Medulla oblongata (tissue), 1 donor: ENCODE measurements around the gene TMEM74B.

Source experiments
- DNase-seq: peaks from one replicate; pipeline ENCODE4 v3.0.0-alpha.2; 2015; ENCODE audit errors: extremely low spot score

TMEM74B gene

DNA sequence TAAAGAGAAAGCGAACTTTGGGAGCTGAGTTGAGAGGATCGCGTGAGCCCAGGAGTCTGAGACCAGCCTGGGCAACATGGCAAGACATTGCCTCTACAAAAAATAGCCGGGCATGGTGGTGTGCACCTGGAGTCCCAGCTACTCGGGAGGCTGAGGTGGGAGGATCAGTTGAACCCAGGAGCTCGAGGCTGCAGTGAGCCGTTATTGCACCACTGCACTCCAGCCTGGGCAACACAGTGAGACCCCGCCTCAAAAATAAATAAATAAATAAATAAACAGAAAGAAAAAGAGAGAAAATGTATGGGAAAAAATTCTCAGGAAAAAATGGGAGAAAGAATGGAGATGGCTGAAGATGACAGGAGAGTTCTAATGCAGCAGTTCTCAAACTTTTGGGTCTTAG lies 21.0 kb upstream of the TMEM74B start:
- no peak for DNase-seq

DNA sequence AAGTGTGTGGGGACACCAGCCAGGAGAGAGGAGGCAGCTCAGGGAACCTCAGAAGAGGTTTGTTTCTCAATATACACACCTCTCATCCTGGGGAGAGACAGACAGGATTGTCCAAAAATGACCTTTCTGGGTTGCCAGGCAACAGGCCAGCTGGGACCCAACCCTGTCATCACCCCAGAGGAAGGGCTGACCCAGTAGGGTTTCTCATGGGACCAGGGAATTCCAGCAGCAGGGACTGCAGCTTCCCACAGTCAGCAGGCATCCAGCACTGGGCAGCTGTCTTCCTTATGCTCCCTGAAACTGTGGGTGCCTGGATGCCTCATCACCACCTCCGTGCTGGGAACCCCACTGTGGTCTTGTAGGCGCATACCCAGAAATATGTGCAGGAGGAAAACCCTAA lies 19.8 kb upstream of the TMEM74B start:
- no peak for DNase-seq

DNA sequence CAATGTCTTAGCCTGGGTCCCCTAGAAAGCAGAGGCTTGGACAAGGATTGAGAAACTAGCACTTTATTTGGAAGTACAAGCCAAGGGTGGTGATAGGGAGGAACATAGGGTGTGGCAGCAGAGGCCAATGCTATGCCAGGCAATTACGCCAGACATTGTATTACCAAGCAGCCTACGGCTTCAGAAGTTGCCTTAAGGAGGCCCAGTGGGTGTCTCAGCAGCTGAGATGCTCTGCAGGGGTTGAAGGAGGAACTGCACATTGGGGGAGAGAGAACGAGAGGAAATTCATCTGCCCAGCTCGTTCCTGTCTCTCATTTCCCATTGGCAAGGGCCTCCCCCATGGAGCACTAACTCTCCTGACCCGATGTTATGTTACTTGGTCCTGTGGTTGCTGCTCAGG lies 19.3 kb upstream of the TMEM74B start:
- DNase-seq: no peak

DNA sequence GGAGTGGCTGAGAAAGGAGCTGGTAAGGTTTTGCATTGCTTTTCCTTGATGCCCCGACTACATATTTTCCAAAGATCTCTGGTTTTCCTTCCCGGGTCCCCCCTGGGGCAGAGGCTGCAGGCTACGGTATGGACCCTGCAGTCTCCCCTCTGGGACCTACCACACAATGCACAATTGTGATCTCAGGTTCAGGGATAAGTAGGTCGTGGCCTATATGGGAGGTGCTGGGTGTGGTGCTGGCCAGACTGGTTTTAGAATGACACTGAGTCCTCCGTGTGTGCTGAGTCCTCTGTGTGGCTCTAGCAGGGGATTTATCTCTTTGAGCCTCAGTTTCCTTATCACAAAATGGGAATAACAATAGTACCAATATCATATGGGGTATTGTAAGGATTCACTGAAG lies 18.8 kb upstream of the TMEM74B start:
- DNase-seq: no peak

DNA sequence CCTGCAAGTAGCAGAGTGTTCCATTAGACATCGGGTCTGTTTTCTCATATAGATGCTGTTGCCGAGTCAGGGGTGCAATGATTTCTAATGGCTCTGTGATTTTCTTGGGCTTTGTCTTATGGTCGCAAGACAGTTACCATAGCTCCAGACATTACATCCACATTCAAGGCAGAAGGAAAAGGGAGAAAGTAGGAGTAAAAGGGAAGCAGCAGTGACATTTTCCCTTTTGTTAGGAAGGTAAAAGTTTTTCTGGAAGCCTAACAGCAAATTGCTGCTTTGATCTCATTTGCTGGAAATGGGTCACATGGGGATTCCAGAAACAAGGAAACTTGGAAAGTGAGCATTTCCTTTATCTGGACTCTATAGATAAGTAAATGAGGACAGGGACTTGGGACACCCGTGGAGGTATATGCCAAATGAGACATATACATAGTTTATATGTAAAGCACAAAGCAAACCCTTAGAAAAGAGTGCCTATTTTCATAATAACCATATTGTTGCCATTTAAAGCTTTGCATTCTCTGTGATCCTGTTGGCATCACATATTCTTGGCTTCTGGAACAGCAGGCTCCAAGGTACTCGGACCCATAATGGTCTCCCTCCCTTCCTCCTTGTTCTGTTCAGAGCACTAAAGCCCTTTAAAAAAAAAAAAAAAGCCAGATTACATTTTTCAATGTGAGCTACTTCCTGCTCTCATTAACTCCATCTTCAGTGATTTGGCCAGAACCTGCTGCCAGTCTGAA lies 18.2 kb upstream of the TMEM74B start, which contains the start of gene C20orf202:
C20orf202 (plus strand) TSS at position 693 of the 743 bp plus-strand sequence. CDS start 132 bp downstream, outside the sequence.
- DNase-seq: no peak

DNA sequence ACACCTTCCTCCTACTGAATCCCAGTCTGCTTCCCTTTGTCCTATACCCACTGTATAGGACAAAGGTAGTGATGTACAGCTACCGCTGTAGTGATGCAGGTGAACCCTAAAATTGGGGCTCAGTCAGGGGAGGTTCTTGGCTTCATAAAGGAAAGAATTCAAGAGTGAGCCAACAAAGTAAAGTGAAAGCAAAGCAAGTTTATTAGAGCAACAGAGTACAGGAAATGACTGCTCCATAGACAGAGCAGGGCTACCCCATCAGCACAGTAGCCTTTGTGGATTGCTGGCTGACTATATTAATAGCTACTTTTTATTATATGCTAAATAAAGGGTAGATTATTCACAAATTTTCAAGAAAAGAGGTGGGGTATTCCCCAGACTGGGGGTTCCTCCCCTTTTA lies 15.2 kb upstream of the TMEM74B start:
- DNase-seq: no peak

DNA sequence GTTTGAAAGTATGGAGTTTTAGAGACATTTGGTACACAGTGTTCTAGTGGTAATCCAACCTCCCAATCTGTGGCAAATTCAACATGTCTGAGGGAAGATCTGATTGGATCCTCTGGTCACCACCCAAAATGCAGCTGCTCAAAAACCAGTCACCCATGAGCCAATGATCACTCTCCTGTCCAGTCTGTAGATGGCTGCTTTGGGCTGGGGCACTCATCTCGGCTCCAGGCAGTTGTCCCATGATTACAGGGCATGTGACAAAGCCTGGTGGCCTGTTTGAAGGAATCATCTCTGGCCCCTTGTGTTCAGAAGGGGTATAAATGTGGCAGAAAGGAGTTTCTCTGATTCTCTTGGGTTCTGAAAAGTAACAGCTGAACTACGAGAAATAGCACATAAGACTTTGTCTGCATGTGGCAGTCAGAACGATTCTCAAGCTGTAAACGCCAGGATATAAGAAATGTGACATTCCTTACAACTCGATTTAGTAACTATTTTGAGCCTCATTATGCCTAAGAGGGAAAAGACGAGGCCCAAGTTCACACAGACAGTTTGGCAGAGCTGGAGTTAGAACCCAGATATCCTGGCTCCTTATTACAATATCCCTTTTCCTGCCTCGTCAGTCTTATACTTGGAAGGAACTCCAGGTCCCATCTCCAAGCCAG lies 14.6 kb upstream of the TMEM74B start:
- no peak for DNase-seq

DNA sequence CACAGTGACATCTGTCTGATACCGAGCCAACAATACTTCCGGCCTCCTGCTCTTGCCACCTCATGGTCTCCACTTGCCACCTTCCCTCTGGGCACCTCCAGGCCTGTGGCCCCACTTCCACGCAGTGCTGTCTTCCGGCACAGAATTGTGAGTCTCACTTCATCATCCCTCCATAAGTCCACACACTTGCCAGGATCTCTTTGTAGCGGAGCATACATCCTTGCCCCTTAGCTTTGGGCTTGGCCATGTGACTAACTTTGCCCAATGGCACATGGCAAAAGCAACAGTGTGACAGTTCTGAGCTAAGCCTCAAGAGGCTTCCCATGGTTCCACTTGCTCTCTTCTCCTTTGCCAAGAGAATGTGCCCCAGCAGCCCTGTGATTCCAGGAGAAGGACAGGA lies 14.0 kb upstream of the TMEM74B start:
- DNase-seq: no peak

DNA sequence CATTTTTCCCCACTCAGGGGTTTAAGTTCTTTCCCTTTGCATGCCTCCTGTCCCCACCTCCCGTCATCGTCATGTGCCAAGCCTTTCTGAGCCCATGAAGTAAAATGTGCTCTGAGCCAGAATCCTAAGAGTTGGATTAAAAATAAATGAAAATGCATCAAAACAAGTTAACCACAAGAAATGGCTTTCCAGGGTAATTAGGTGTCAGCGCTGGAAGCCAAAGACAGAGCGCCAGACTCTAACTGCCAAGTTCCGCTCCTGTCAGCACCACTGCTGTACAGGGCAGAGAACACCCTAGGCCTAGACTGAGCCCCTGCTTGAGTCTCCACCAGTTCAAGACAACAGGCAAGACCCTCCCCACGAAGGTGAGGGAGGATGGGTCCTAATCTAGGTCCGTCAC lies 13.0 kb upstream of the TMEM74B start:
- no peak for DNase-seq

DNA sequence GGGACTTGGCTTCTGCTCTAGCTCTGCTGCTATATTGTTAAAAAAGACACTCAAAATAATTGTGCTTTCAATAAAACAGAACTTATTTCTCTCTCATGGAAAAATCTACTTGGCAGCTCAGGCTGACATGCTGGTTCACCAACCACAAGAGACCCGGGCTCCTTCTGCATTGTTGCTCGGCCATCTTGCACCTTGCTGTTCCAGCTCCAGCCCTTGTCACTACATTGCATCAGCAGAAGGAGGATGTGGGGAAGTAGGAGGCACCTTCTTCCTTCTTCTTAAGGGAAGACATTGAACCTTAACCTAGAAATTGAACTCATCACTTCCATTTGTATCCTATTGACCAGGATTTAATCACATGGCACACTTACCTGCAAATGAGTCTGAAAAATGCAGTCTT lies 11.9 kb upstream of the TMEM74B start:
- DNase-seq: no peak

DNA sequence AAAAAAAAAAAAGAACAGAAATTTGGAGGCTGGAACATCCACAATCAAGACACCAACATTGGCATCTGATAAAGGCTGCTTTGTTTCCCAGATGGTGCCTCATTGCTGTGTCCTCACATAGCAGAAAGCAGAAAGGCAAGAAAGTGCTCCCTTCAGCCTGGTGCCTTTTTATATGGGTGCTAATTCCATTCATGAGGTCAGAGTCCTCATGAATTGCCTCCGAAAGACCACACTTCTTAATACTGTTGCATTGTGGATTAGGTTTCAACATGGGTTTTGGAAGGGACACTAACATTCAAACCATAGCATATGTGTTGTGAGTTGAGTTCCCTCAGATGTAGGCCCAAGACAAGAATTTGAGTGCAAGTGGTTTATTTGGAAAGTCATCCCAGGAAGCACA lies 10.4 kb upstream of the TMEM74B start:
- DNase-seq: no peak

DNA sequence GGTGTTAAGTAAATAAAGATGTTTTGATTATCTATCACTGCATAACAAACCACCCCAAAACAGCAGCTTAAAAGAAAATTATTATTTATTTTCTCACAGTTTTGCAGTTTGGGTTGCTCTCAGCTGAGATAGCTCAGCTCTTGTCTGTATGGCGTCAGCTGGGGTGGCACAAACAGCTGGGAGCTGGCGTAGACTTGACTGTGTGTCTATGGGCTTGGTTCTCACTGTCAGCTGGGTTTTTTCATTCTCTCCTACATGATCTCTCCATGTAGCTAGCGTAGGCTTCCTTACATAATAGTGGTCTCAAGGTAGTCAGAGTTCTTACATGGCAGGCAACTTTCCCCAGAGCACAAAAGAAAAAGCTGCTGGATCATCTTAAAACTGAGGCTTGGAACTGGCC lies 6.5 kb upstream of the TMEM74B start:
- DNase-seq: no peak

DNA sequence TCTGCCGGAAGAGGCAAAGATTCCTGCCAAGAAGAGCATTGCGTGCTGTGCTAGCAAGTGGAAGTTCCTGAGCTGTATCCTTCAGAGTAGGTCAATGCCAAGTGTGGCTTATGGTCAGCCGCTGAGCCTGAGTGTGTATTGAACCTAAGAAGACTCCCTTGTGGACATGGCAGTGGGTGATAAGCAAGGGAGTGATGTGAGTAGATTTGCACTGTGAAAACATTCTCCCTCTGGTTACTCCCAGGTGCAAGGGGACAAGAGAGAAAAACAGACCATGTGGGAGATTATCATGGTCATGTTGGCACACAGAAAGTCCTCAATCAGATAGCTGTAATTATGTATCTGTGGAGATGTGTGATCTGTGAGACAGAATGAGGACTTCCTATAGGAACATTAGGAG lies 6.1 kb upstream of the TMEM74B start:
- DNase-seq: no peak

DNA sequence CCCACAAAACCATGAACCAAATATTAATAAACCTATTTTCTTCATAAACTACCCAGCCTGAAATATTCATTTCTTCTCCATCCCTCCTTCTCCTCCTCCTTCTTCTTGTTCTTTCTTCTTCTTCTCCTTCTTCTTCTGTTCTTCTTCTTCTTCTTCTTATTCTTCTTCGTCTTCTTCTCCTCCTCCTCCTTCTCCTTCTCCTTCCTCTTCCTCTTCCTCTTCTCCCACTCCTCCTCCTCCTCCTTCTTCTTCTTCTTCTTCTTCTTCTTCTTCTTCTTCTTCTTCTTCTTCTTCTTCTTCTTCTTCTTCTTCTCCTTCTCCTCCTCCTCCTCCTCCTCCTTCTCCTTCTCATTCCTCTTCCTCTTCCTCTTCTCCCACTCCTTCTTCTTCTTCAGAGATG lies 5.0 kb upstream of the TMEM74B start:
- DNase-seq: no peak

DNA sequence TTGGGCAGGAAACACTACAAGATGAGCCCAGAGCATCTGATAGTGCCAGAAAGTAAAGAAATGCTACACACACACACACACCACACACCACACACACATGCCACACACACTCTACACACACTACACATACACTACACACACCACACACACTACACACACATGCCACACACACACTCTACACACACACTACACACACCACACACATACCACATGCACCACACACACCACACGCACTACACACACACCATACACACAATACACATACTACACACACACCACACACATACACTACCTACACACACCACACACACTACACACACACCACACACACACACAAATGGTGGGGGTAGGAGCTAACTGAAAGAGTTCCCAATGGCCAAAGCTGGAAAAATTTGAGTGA lies 3.6 kb upstream of the TMEM74B start:
- DNase-seq: no peak

DNA sequence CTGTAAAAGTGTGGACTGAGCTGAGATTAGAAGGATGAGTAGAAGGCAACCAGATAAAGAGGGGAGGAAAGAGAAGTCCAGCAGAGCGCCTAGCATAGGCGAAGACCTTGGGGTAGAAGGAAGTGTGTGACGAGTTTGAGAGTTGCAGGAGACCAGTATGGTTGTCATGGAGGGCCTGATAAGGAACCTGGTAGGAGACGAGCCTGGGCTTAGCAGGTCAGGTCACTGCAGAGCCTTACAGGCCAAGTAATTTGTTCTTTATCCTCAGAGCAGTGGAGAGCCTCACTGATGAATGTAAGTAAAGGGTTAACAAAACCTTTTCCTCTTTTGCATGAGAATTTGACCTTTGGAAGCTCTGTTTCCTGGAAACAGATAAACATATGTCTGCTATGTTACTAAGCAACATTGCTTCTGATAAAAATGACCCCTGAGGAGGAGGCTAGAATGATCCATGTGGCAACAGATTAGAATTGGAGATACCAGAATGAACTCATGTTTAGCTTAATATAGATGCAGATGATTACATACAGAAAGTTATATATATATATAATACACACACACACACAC lies 2.9 kb upstream of the TMEM74B start:
- no peak for DNase-seq

DNA sequence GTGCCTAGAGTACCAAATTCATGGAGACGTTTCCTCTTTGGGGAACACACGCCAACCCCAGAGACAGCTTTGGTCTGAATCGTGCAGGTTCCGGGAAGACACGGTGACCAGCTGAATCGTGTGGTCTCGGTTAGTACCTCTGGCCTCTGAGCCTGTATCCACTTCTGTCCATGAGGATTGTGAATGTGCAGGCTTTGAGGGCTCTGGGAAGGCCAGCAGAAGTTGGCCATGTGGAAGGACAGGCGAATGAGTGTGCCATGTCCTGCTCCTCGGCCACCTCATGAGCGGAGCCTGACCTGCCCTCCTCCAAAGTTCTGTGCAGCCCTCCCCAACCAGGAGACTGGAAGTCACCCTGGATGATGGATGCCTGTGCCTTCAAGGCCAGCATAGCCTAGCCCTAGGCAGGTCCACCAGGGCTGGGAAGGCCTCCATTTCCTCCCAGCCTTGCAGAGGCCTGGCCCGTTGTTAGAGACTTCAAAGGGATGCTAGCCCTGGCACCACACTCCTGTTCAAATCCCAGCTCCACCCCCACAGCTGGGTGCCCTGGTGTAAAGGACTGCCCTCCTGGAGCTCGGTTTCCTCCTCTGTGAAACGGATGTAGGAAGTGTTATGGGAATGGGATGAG lies 1.7 kb upstream of the TMEM74B start:
- no peak for DNase-seq

DNA sequence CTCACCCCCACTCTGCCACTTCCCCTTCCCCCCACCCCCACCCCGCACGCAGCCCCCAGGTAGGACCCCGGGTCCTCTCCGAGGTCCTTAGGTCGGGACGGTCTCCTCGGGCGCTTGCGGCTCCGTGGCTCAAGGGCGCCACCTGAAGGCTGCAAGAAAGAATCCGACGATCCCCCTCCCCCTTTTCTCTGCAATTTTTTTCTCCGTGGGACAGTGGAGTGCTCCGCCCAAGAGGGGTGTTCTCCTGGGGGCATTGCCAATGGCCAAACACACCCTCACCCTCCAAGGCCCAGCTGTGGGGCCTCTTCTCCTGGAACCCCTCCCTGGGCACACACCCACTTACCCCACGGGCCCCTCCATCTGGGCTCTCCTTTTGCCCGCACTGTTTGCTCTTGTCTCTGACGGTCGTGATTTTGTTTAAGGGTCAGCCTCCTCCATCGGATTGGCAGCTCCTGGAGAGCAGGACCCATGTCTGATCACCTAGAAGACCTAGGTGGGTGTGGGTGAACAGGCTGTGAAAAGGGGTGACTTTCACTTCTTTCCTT lies 1.1 kb upstream of the TMEM74B start:
- no peak for DNase-seq

DNA sequence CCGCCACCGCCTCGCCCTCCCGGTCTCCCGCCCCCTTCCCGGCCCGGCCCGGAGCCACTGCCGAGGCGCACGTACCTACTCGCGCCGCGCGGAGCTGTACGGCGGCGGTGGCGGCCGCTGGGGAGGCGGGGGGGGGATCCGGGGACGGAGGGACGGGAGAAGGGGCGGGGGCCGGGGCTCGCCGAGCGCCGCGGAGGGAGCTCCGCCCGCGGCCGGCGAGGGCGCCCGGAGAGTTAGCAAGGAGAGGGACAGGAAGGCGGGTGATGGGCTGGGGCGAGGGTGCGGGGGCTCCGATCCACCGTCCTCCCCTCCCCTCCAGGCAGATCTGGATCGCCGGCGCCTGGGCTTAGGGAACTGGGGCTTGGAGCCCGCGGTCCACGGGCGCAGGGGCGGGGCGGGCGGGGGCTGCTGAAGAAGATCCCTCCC lies 548 bp upstream of the TMEM74B start:
- no peak for DNase-seq

DNA sequence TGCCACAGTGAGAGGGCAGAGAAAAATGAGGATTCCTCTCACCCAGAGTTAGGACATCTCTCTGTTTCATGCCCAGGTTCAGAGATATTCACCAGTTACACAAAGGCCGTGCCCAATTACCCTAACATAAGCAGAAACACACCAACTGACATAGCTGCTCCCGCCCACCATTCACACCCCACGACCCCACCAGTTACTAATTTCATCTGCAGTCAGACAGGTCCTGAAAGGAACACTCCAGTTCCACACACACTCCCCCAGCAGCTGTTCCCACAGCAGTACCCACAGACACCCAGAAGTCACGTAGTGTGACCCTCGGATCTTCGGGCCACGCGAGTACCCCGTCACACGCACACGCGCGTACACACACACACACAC lies 532 bp downstream of the TMEM74B start:
- DNase-seq: no peak

DNA sequence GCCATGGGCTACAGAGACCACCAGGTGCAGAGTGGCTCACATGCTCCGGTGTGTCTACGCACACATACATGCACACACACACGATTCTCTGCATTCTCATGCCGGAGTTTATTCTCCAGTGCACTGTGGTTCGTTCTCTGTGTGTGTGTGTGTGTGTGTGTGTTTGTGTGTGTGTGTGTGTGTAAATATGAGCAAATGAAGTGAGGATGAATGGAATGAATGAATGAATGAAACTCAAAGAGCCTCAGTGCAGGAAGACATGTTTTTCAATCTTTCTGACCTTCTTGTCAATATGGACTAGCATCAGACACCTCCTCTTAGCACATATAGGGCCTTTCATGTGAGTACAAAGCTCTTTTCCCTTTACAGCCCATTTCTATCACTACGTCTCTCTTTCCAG lies 1.6 kb downstream of the TMEM74B start:
- DNase-seq: no peak

DNA sequence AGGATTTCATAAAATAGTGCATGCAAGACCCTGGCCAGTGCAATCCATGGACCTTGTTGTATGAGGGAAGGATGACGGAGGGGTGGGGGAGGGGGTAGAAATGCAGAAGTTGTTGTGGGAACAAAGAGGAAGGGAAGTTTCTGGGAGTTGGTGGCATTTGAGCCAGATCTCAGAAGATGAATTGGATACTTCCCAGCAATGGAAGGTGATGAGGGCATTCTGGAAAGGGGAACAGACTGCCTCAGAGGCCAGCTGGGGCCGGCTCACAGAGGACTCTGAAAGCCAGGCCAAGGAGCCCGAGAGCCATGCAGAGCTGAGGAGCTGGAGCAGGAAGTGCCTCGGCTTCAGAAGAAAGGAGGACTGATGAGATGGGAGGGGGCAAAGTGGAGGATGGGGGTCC lies 2.7 kb downstream of the TMEM74B start:
- DNase-seq: no peak

DNA sequence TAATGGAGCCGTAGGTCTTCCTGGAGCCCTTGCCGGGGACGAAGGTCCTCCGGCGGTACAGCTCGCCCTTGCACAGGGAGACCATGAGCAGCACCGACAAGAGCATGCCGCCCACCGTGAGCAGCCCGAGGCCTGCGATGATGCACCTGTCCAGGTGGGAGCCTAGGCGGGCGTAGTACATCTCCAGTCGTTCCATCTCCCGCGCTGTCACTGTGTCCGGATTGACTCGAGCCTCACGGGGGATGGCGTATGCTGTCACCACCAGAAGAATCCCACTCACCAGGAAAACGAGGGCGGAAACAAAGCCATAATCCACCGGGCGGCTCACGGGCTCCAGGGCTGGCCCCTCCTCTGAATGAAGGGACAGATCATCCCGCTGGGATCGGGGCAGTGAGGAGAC lies 3.8 kb downstream of the TMEM74B start:
- DNase-seq: no peak
